ENCODE measurements around the gene DYSF.

GRCh38 chr2:71583876-71584275, 130.5 kb downstream of the DYSF start:
- TF ChIP-seq POLR2AphosphoS5 (IDR thresholded peaks at IDR 0.05): no peak
- TF ChIP-seq CTCF (IDR thresholded peaks at IDR 0.05): no peak
- no peak for TF ChIP-seq POLR2A (IDR thresholded peaks at IDR 0.05)
